NT2/D1 (cell line): Measurements from ENCODE around the gene LMO3.

Source experiments
- DNase-seq: peaks from one replicate; pipeline ENCODE4 v3.0.0-alpha.2; 2011; ENCODE audit warnings: low read depth, low spot score
- H3K27me3 ChIP-seq: 2 replicates; pipeline ENCODE4 v1.6.0; 2011; ENCODE audit warnings: mild to moderate bottlenecking; ENCODE audit not compliant: insufficient read length, insufficient read depth
- H3K36me3 ChIP-seq: 2 replicates; pipeline ENCODE4 v1.6.1; 2011; ENCODE audit warnings: mild to moderate bottlenecking, low read length, mixed read lengths; ENCODE audit not compliant: insufficient read depth, insufficient read length
- H3K4me1 ChIP-seq: 2 replicates; pipeline ENCODE4 v1.5.1; 2011; ENCODE audit not compliant: insufficient read depth, insufficient read length
- H3K4me3 ChIP-seq: 2 replicates; pipeline ENCODE4 v1.5.1; 2011; ENCODE audit warnings: low read depth; ENCODE audit not compliant: insufficient read length
- H3K9ac ChIP-seq: 2 replicates; pipeline ENCODE4 v1.6.0; 2011; ENCODE audit warnings: low read depth; ENCODE audit not compliant: insufficient read length
- H3K9me3 ChIP-seq: 2 replicates; pipeline ENCODE4 v1.5.1; 2011; ENCODE audit warnings: mild to moderate bottlenecking, low read length; ENCODE audit not compliant: insufficient read depth
- SUZ12 ChIP-seq: IDR thresholded peaks from 2 replicates; pipeline ENCODE4 v1.6.1; 2011; ENCODE audit not compliant: insufficient read length, insufficient read depth; ENCODE audit errors: extremely low read depth
- YY1 ChIP-seq: IDR thresholded peaks from 2 replicates; pipeline ENCODE4 v1.6.1; 2011; ENCODE audit not compliant: insufficient read length, insufficient read depth
- ZNF274 ChIP-seq: IDR thresholded peaks from 2 replicates; pipeline ENCODE4 v1.6.1; 2011; ENCODE audit warnings: mild to moderate bottlenecking, low read depth, low read length

LMO3 gene

GRCh38 chr12:16563504-16563903 is 42.5 kb downstream of the LMO3 start:
- H3K4me1 ChIP-seq: no peaks in the 10 kb centered on the region
- DNase-seq: no peak
- no peaks in the 10 kb centered on the region for H3K27me3 ChIP-seq
- H3K4me3 ChIP-seq: no peak overlapping the region
- no peak for TF ChIP-seq YY1
- no peaks in the 10 kb centered on the region for H3K36me3 ChIP-seq
- H3K9ac ChIP-seq: no peak overlapping the region
- H3K9me3 ChIP-seq: no peaks in the 10 kb centered on the region

GRCh38 chr12:16562921-16563320 is 43.0 kb downstream of the LMO3 start:
- no peaks in the 10 kb centered on the region for H3K27me3 ChIP-seq
- DNase-seq: no peak
- no peak for TF ChIP-seq SUZ12
- no peak overlapping the region for H3K9ac ChIP-seq
- H3K36me3 ChIP-seq: no peaks in the 10 kb centered on the region
- no peak overlapping the region for H3K4me3 ChIP-seq
- H3K9me3 ChIP-seq: no peaks in the 10 kb centered on the region
- H3K4me1 ChIP-seq: no peaks in the 10 kb centered on the region

- no peaks in the 10 kb centered on the region for H3K9me3 ChIP-seq
- no peaks in the 10 kb centered on the region for H3K27me3 ChIP-seq
- no peaks in the 10 kb centered on the region for H3K36me3 ChIP-seq
- no peak overlapping the region for H3K9ac ChIP-seq
- no peak for DNase-seq
- no peak overlapping the region for H3K4me3 ChIP-seq
- H3K4me1 ChIP-seq: no peaks in the 10 kb centered on the region
- TF ChIP-seq ZNF274 (no peak), YY1 (no peak), SUZ12 (no peak)
These were observed 43.5 kb downstream of the LMO3 start for GRCh38 chr12:16562435-16562834.

- H3K36me3 ChIP-seq: no peaks in the 10 kb centered on the region
- no peaks in the 10 kb centered on the region for H3K4me1 ChIP-seq
- DNase-seq: no peak
- TF ChIP-seq YY1: no peak
- no peak overlapping the region for H3K4me3 ChIP-seq
- H3K9me3 ChIP-seq: no peaks in the 10 kb centered on the region
- no peaks in the 10 kb centered on the region for H3K27me3 ChIP-seq
- H3K9ac ChIP-seq: no peak overlapping the region
These were observed 45.7 kb downstream of the LMO3 start for GRCh38 chr12:16560273-16560672.

GRCh38 chr12:16555630-16556029 is 50.3 kb downstream of the LMO3 start:
- TF ChIP-seq ZNF274: no peak
- TF ChIP-seq YY1: no peak
- no peak for TF ChIP-seq SUZ12
- no peak overlapping the region for H3K4me3 ChIP-seq
- no peak for DNase-seq

GRCh38 chr12:16553457-16553856 is 52.5 kb downstream of the LMO3 start:
- no peak for DNase-seq
- Histone ChIP-seq H3K4me3 (no peak overlapping the region), H3K9ac (no peak overlapping the region), H3K9me3 (no peaks in the 10 kb centered on the region), H3K36me3 (no peaks in the 10 kb centered on the region), H3K27me3 (no peaks in the 10 kb centered on the region), H3K4me1 (no peaks in the 10 kb centered on the region)
- TF ChIP-seq ZNF274: no peak
- no peak for TF ChIP-seq YY1

More at GRCh38 chr12:16555630-16556029, 50.3 kb downstream of the LMO3 start:
- Histone ChIP-seq H3K9ac (no peak overlapping the region), H3K27me3 (no peaks in the 10 kb centered on the region), H3K9me3 (no peaks in the 10 kb centered on the region), H3K4me1 (no peaks in the 10 kb centered on the region), H3K36me3 (no peaks in the 10 kb centered on the region)

- TF ChIP-seq ZNF274 (no peak), SUZ12 (no peak)
- DNase-seq: no peak
These were observed 53.7 kb downstream of the LMO3 start for GRCh38 chr12:16552301-16552700.

GRCh38 chr12:16545836-16546235 is 60.1 kb downstream of the LMO3 start:
- Histone ChIP-seq H3K27me3 (no peaks in the 10 kb centered on the region), H3K9ac (no peak overlapping the region), H3K36me3 (no peaks in the 10 kb centered on the region), H3K4me1 (no peaks in the 10 kb centered on the region), H3K4me3 (no peak overlapping the region), H3K9me3 (no peaks in the 10 kb centered on the region)
- DNase-seq: no peak
- TF ChIP-seq ZNF274: no peak

More at GRCh38 chr12:16552301-16552700, 53.7 kb downstream of the LMO3 start:
- H3K4me3 ChIP-seq: no peak overlapping the region
- H3K36me3 ChIP-seq: no peaks in the 10 kb centered on the region
- H3K27me3 ChIP-seq: no peaks in the 10 kb centered on the region
- H3K9me3 ChIP-seq: no peaks in the 10 kb centered on the region
- H3K9ac ChIP-seq: no peak overlapping the region
- no peaks in the 10 kb centered on the region for H3K4me1 ChIP-seq
